GM21423 (cell line): Measurements from ENCODE around the gene GDPD5.

Experiments
- ATAC-seq: cut with Tn5 transposase; IDR thresholded peaks from one replicate; pipeline ENCODE4 v1.9.1; 2021; ENCODE audit warnings: mild to moderate bottlenecking, moderate library complexity; ENCODE audit not compliant: unreplicated experiment

The GDPD5 gene

GRCh38 chr11:75516140-75516539 lies 9.6 kb downstream of the GDPD5 start:
- no peak for ATAC-seq

GRCh38 chr11:75514596-75514995 lies 11.1 kb downstream of the GDPD5 start:
- ATAC-seq = no peak

DNA sequence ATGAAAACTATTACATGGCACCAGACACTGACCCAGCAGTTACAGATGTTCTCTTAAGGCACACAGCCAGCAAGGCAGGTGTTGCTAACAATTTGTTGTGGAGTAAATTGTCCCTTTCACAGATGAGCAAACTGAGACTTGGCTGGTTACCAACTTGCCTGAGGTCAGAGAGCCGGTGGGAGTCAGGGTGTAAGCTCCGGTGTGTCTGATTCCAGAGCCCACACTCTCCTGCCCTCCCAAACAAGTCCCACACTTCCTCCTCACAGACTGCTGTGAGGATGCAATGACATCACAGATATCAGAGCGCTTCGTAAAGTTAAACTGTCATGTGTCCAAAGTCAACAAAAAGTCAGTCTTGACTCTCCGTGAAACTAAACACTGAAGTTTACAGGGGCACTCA lies 12.5 kb downstream of the GDPD5 start:
- ATAC-seq = no peak

- ATAC-seq = no peak
These were observed 15.1 kb downstream of the GDPD5 start for GRCh38 chr11:75510723-75511019.

- no peak for ATAC-seq
These were observed 15.6 kb downstream of the GDPD5 start for GRCh38 chr11:75510004-75510722.

DNA sequence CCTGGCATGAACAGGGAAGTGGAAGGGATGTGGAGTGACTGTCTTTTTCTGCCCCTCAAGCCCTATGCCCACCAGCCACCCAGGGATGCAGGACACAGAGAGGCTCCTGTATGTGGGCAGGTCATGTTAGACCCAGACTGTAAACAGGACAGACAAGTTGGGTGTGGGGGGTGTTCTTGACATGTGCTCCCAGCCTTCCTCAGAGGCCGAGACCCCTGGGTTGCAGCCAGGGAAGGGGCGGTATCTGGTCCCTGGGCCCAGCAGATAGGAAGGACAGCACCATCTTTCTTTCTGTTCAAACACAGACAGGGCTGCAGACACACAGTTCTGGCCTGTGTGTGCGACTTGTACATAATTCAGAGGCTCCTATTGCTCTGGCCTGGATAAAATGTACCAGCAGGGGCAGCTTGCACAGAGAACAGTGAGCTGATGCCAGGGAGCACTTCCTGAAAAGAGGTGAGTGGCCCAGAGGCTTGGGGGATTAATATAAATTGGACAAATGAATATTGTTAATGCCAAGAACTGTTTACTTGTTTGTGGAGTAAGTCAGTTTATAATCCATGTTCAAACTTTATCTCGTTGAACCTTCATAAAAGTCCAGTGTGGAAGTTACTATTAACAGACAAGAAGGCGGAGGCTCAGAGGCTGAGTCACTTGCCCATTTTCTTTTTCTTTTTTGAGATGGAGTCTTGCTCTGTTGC lies 16.6 kb downstream of the GDPD5 start:
- ATAC-seq = no peak

DNA sequence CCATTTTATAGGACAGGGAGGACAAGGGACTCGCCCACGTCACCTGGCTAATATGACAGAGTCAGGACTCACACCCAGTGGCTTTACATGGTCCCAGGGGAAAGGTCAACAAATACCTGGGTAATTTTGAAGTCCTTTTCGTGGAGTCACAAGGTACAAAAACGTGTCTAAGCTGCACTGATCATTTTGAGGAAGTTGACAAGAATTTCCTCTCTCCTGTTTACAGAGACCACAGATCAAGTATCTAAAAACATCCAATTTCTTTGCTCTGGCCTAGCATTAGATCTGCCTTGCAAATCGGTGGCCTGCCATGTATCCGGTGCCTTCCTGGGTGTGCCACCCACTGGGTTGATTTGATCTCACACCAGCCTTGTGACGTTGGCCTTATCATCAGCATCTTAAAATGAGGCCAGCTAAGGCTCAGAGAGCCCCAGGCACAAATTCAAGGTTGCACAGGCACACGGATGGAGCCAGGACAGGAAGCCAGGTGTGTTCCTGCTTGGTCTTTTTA lies 17.6 kb downstream of the GDPD5 start:
- no peak for ATAC-seq

DNA sequence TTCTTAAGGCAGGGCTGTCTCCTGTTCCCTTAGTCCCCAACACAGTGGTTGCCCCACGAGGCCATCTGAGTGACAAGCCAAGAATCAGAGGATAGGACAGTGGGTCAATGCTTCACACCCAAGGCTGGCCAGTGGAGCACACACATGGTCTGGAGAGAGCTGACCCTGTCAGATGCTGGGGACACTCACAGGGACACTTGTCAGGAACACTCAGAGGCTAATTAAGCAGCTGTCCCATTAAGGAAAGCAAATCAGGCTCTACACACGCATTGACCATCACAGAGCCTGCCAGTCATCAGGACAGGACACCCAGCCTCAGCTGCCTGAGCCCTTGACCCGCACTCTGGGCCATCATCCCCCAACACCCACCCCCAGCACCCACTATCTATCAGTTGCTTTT lies 18.2 kb downstream of the GDPD5 start:
- no peak for ATAC-seq

GRCh38 chr11:75506827-75507226 lies 18.9 kb downstream of the GDPD5 start:
- ATAC-seq = no peak

GRCh38 chr11:75505916-75506692 lies 19.6 kb downstream of the GDPD5 start:
- no peak for ATAC-seq

DNA sequence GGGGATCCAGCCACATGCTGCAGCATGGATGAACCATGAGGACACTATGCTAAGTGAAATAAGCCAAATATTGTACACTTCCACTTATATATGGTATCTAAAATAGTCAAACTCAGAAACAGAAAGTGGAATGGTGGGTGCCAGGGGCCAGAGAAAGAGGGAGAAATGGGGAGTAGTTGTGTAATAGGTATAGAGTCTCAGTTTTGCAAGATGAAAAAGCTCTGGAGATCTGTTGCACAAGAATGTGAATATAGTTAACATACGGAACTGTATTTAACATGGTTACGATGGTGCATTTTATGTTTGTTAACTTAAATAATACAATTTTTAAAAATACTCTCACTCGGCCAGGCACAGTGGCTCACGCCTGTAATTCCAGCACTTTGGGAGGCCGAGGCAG lies 21.2 kb downstream of the GDPD5 start:
- no peak for ATAC-seq

DNA sequence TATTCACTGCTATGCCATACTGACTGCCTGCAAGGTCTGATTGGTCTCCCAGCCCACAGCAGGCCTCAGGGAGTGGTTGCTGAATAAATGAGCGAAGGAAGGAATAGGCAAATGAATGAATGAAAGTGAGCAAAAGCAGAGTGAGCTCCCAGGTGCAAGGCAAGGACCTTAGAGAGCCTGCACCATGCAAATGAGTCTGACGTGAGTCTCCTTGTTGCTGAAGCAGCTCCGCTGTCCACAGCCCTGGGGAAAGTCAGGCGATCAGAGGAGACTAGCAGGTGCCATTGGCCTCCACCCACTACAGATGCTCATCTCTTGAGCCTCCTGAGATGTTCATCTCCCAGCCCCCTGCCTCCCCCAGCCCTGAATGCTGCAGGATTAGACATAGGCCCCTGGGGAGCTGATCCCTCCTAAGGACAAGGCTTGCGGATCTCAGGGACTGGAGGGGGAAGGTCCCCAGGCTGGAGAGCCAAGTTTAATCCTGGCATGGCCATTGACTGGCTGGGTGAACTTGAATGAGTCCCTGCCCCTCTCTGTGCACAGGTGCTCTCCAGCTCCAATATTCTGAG lies 22.1 kb downstream of the GDPD5 start:
- no peak for ATAC-seq

- no peak for ATAC-seq
These were observed 23.6 kb downstream of the GDPD5 start for GRCh38 chr11:75502138-75502537.

DNA sequence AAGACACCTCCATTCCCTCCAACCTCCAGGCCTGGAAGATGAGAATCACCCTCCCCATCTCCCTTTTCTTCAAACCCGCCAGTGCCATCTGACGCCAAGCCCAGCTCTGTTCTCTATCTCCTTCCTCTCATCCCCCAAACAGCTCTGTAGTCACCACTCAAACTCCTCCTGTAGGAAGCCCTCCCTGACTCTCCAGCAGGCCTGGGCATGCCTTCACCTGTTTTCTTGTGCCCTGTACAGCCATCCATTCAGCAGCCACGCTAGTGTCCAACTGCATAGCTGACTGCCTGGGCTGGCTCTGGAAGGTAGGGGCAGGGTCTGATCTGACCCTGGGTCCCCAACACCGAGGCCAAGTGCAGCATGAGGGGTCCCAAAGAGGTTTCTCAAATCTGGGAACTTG lies 25.0 kb downstream of the GDPD5 start:
- no peak for ATAC-seq

GRCh38 chr11:75499423-75500190 lies 26.1 kb downstream of the GDPD5 start:
- ATAC-seq = no peak

DNA sequence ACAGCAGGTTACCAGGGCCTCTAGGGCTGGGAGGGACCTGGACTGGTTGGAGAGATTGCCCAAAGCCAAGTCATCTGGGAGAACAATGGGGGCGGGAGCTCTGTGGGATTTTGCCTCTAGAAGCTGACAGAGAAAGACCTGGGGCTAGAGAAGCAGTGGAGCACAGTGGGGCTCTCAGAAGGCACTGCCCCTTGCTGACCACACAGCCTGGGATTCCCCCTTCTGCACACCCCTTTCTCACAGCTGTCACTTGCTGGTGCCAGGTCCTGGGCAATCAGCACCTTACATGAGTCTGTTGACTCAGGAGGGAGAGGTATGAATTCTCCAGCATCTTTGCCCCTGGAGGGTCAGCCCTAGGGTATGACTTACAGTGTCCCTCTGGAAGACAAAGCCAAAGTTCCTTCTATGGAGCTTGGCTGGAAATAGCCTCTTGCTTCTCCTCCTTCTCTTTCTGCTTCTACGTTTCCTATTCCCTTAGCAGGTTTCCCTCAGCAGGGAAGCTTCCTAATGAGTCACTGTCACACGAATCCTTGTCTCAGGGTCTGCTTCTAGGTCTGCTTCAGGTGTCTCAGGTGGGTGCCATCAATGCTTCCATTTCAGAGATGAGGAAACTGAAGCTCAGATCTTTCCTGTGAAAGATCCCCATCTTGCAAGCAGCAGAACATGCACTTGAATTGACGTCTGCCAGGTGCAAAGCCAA lies 27.0 kb downstream of the GDPD5 start:
- ATAC-seq = no peak

- no peak for ATAC-seq
These were observed 27.8 kb downstream of the GDPD5 start for GRCh38 chr11:75497788-75498409.

- no peak for ATAC-seq
These were observed 29.4 kb downstream of the GDPD5 start for GRCh38 chr11:75496305-75496752.

DNA sequence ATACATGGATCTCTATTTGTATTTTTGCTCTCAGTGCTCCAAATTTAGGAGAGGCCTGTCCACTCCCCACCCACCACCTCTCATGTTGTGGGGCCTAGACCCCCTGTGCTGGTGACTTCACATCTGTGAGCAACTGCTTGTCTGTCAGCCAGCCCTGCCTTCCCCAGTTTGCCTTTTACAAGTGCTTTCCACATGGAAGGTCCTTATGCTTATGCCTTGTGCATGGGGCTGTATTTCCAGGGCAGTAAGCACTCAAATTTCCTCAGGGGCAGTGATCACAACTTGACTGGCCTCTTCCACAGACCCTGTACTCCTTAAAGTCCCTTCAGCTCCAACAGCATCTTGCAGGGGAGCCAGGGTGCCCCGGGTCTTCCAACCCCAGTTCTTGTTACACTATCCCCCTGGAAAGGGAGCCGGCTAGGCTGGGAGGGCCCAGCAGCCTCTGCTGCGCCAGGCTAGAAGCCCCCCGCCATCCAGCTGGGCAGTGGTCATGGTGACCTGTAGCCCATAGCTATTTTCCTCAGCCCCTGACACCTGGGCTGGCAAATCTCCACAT lies 29.9 kb downstream of the GDPD5 start:
- no peak for ATAC-seq
